H9 (cell line): ENCODE data around the gene RNF220. TPM values are rescaled to one million over a fixed set of nuclear protein-coding genes. Genes with fewer than 3 reads are reported as not detected.

Experiments
- DNase-seq: peaks from one replicate; pipeline ENCODE4 v3.0.0-alpha.2; 2017
- H2AFZ ChIP-seq: one replicate; pipeline ENCODE4 v1.6.1; 2013; ENCODE audit warnings: mild to moderate bottlenecking, low read length, control low read depth, moderate library complexity
- H2AK5ac ChIP-seq: 2 replicates; pipeline ENCODE4 v1.6.1; 2013; ENCODE audit warnings: low read length, control low read depth, mixed read lengths; ENCODE audit not compliant: insufficient read length
- H2BK120ac ChIP-seq: one replicate; pipeline ENCODE4 v1.6.1; 2013; ENCODE audit warnings: low read depth, mild to moderate bottlenecking, low read length, control low read depth, inconsistent platforms; ENCODE audit not compliant: poor library complexity, severe bottlenecking
- H2BK12ac ChIP-seq: 2 replicates; pipeline ENCODE4 v1.6.1; 2013; ENCODE audit warnings: low read length, control low read depth, mixed read lengths, low read depth; ENCODE audit not compliant: insufficient read length
- H2BK15ac ChIP-seq: 2 replicates; pipeline ENCODE4 v1.6.1; 2013; ENCODE audit warnings: low read depth, low read length, control low read depth
- H2BK20ac ChIP-seq: one replicate; pipeline ENCODE4 v1.6.1; 2013; ENCODE audit warnings: low read depth, mild to moderate bottlenecking, low read length, control low read depth, inconsistent platforms; ENCODE audit not compliant: poor library complexity, severe bottlenecking
- H2BK5ac ChIP-seq: 2 replicates; pipeline ENCODE4 v1.6.1; 2013; ENCODE audit warnings: low read length, control low read depth, mixed read lengths; ENCODE audit not compliant: insufficient read length
- H3K14ac ChIP-seq: 2 replicates; pipeline ENCODE4 v1.6.1; 2013; ENCODE audit warnings: low read length, control low read depth; ENCODE audit not compliant: insufficient read depth
- H3K18ac ChIP-seq: 2 replicates; pipeline ENCODE4 v1.6.1; 2013; ENCODE audit warnings: low read depth, mild to moderate bottlenecking, mixed read lengths, low read length, control low read depth; ENCODE audit not compliant: insufficient read length
- H3K23ac ChIP-seq: 2 replicates; pipeline ENCODE4 v1.6.1; 2013; ENCODE audit warnings: low read length, control low read depth, mixed read lengths, low read depth; ENCODE audit not compliant: insufficient read length
- H3K23me2 ChIP-seq: 2 replicates; pipeline ENCODE4 v1.6.1; 2013; ENCODE audit warnings: low read depth, mild to moderate bottlenecking, mixed read lengths, low read length, control low read depth; ENCODE audit not compliant: insufficient read length, poor library complexity, severe bottlenecking
- H3K27ac ChIP-seq: 2 replicates; pipeline ENCODE4 v1.5.1; 2013; ENCODE audit warnings: low read length, control low read depth, mixed read lengths, low read depth; ENCODE audit not compliant: insufficient read length
- H3K27me3 ChIP-seq: 2 replicates; pipeline ENCODE4 v1.6.1; 2013; ENCODE audit warnings: low read length, control low read depth, inconsistent platforms; ENCODE audit not compliant: insufficient read depth
- H3K4ac ChIP-seq: 2 replicates; pipeline ENCODE4 v1.6.1; 2013; ENCODE audit warnings: low read depth, mild to moderate bottlenecking, control low read depth, inconsistent platforms, low read length, moderate library complexity
- H3K4me1 ChIP-seq: 2 replicates; pipeline ENCODE4 v1.6.1; 2013; ENCODE audit warnings: low read length, control low read depth, inconsistent platforms; ENCODE audit not compliant: insufficient read depth
- H3K4me2 ChIP-seq: 2 replicates; pipeline ENCODE4 v1.6.1; 2013; ENCODE audit warnings: low read length, control low read depth, mixed read lengths; ENCODE audit not compliant: insufficient read length, insufficient read depth
- H3K56ac ChIP-seq: 2 replicates; pipeline ENCODE4 v1.6.1; 2013; ENCODE audit warnings: low read depth, mild to moderate bottlenecking, mixed read lengths, low read length, control low read depth; ENCODE audit not compliant: insufficient read length
- H3K79me1 ChIP-seq: 2 replicates; pipeline ENCODE4 v1.6.1; 2013; ENCODE audit warnings: low read depth, mild to moderate bottlenecking, moderate library complexity, low read length, control low read depth, inconsistent platforms; ENCODE audit not compliant: insufficient read depth, poor library complexity, severe bottlenecking
- H3K79me2 ChIP-seq: 2 replicates; pipeline ENCODE4 v1.6.1; 2013; ENCODE audit warnings: low read length, control low read depth, inconsistent platforms; ENCODE audit not compliant: insufficient read depth
- H3K9ac ChIP-seq: 2 replicates; pipeline ENCODE4 v1.6.1; 2013; ENCODE audit warnings: low read length, control low read depth, mixed read lengths; ENCODE audit not compliant: insufficient read length; ENCODE audit errors: extremely low read depth
- H3K9me3 ChIP-seq: one replicate; pipeline ENCODE4 v1.6.1; 2013; ENCODE audit warnings: low read depth, low read length, inconsistent platforms; ENCODE audit not compliant: control insufficient read depth
- H3T11ph ChIP-seq: one replicate; pipeline ENCODE4 v1.6.1; 2013; ENCODE audit warnings: mild to moderate bottlenecking, low read length, control low read depth, inconsistent platforms
- H4K20me1 ChIP-seq: one replicate; pipeline ENCODE4 v1.6.1; 2013; ENCODE audit not compliant: control insufficient read depth, insufficient read length, insufficient read depth
- H4K5ac ChIP-seq: 2 replicates; pipeline ENCODE4 v1.6.1; 2013; ENCODE audit warnings: low read depth, mild to moderate bottlenecking, mixed read lengths, low read length, control low read depth; ENCODE audit not compliant: insufficient read length
- H4K8ac ChIP-seq: replicated peaks from 2 replicates; pipeline ENCODE4 v1.6.1; 2013; ENCODE audit warnings: low read length, control low read depth, mixed read lengths, low read depth; ENCODE audit not compliant: insufficient read length
- H4K91ac ChIP-seq: 2 replicates; pipeline ENCODE4 v1.6.1; 2013; ENCODE audit warnings: low read depth, mild to moderate bottlenecking, moderate library complexity, mixed read lengths, low read length, control low read depth; ENCODE audit not compliant: insufficient read length
- H3K27ac Mint-ChIP-seq, 3 experiments: 2 replicates in 2 of 3; 3 replicates in 1 of 3; pipeline ENCODE4 v1.8.0; 2020 to 2021; ENCODE audit warnings: mixed read lengths in 3 of 3, mild to moderate bottlenecking in 1 of 3, moderate library complexity in 1 of 3
- H3K27me3 Mint-ChIP-seq: 2 replicates; pipeline ENCODE4 v1.8.0; 2021; ENCODE audit warnings: low read depth, mild to moderate bottlenecking, moderate library complexity, mixed read lengths
- H3K36me3 Mint-ChIP-seq, 3 experiments: 2 replicates in 2 of 3; 3 replicates in 1 of 3; pipeline ENCODE4 v1.8.0; 2020 to 2021; ENCODE audit warnings: low read depth in 3 of 3, mixed read lengths in 3 of 3; ENCODE audit not compliant: insufficient read depth in 1 of 3
- H3K4me1 Mint-ChIP-seq, 2 experiments: 2 replicates each; pipeline ENCODE4 v1.8.0; 2020; ENCODE audit warnings: mixed read lengths in 2 of 2
- H3K4me3 Mint-ChIP-seq, 2 experiments: 2 replicates in 1 of 2; 3 replicates in 1 of 2; pipeline ENCODE4 v1.8.0; 2020 to 2021; ENCODE audit warnings: mild to moderate bottlenecking in 2 of 2, mixed read lengths in 2 of 2, moderate library complexity in 1 of 2
- H3K9me3 Mint-ChIP-seq, 2 experiments: 2 replicates in 1 of 2; 3 replicates in 1 of 2; pipeline ENCODE4 v1.8.0; 2020; ENCODE audit warnings: mild to moderate bottlenecking in 2 of 2, mixed read lengths in 2 of 2, moderate library complexity in 1 of 2
- CTCF ChIP-seq: fragments of 200-600 bp; sonication (generic); conservative IDR thresholded peaks from 3 replicates; pipeline ENCODE4 v1.8.0; 2021; ENCODE audit warnings: antibody characterized with exemption, mild to moderate bottlenecking
- WGBS: extraction: QIAGEN DNeasy Blood & Tissue Kit; methylation state at CpG from one replicate; pipeline ENCODE4 v1.1.7; 2013; ENCODE audit warnings: missing lambda C conversion rate, low lambda C conversion rate, mixed read lengths; ENCODE audit not compliant: insufficient read length; ENCODE audit errors: extremely low coverage; 5-methylcytosine and 5-hydroxymethylcytosine counted together
- total RNA-seq: library from RNA; stranded (reverse); gene quantifications from 2 replicates; pipeline ENCODE4 v1.2.1, GENCODE V29; 2021

The RNF220 gene
- total RNA-seq, 1 experiment from 2014 or later = 109 TPM

- Histone ChIP-seq H3K9ac (no peak overlapping the region), H4K20me1 (no peaks in the 10 kb centered on the region), H3K4me2 (no peak overlapping the region), H4K8ac (no peak overlapping the region), H3K9me3 (no peaks in the 10 kb centered on the region), H3K23ac (no peak overlapping the region), H3K79me1 (no peaks in the 10 kb centered on the region), H2BK15ac (no peak overlapping the region), H3K27ac (no peak overlapping the region), H3K23me2 (no peaks in the 10 kb centered on the region), H4K5ac (no peak overlapping the region), H3K18ac (no peak overlapping the region), H3K27me3 (no peaks in the 10 kb centered on the region), H3K79me2 (no peaks in the 10 kb centered on the region), H2AFZ (no peak overlapping the region), H3T11ph (no peak overlapping the region), H2BK120ac (no peak overlapping the region), H2BK5ac (no peak overlapping the region), H2BK20ac (no peak overlapping the region), H3K56ac (no peak overlapping the region), H4K91ac (no peak overlapping the region), H2AK5ac (no peak overlapping the region), H3K4me1 (peaks cover 7% of the 10 kb centered on the region; the same call in 1 of the 2 replicates), H3K4ac (no peak overlapping the region), H3K14ac (peak overlapping the region; percentile 8; the same call in 1 of the 2 replicates), H2BK12ac (no peak overlapping the region)
- Mint-ChIP-seq H3K27me3 (peaks cover 48% of the 10 kb centered on the region), H3K4me1 (peaks cover 27 to 35% of the 10 kb centered on the region in 2 experiments), H3K27ac (peak overlapping the region in 2 of 3 experiments; percentile 1 to 17; a peak in 2 of 7 replicates), H3K9me3 (no peaks in the 10 kb centered on the region), H3K4me3 (peak overlapping the region in 1 of 2 experiments; percentile 39; a peak in 3 of 5 replicates), H3K36me3 (peaks cover 0 to 2% (median 0%) of the 10 kb centered on the region in 3 experiments; a peak in 3 of 7 replicates)
- WGBS = no CpG with 5 or more reads among the region's 12 CpGs
- DNase-seq = peak; percentile 69
- no peak; the same call in 2 of the 3 replicates for TF ChIP-seq CTCF
These were observed 187.4 kb downstream of the RNF220 start for GRCh38 chr1:44592208-44593145.
